Measurements from ENCODE around the gene PEAK3. TPM values are rescaled to one million over a fixed set of nuclear protein-coding genes. Genes with fewer than 3 reads are reported as not detected.

PEAK3 gene
- total and polyA plus RNA-seq, 9 of the 15 experiments (the other 6 are each of a cell fraction or from before 2014, with no cell fraction given), result 0.07 to 0.40 TPM; not detected in 7

- TF ChIP-seq ESRRA (IDR thresholded peaks at IDR 0.05; ENCODE audit: borderline replicate concordance, low read depth) (no peak), ZNF384 (IDR thresholded peaks at IDR 0.05; ENCODE audit: low read depth, low read length) (peak; percentile 71), MTF1 (CRISPR knock-in tag; IDR thresholded peaks at IDR 0.05; ENCODE audit: borderline replicate concordance) (no peak), RHOXF2B (CRISPR knock-in tag; conservative IDR thresholded peaks at IDR 0.05) (no peak), BCOR (IDR thresholded peaks at IDR 0.05) (0 out of 2 replicates have a peak, but pooled peaks have one; percentile 8), ZNF121 (CRISPR knock-in tag; conservative IDR thresholded peaks at IDR 0.05) (peak; percentile 99), PURB (CRISPR knock-in tag; IDR thresholded peaks at IDR 0.05; ENCODE audit: low read depth) (no peak), POLR2G (IDR thresholded peaks at IDR 0.05; ENCODE audit: low read depth, low read length) (no peak)
- TF ChIP-seq, protein P1, sequence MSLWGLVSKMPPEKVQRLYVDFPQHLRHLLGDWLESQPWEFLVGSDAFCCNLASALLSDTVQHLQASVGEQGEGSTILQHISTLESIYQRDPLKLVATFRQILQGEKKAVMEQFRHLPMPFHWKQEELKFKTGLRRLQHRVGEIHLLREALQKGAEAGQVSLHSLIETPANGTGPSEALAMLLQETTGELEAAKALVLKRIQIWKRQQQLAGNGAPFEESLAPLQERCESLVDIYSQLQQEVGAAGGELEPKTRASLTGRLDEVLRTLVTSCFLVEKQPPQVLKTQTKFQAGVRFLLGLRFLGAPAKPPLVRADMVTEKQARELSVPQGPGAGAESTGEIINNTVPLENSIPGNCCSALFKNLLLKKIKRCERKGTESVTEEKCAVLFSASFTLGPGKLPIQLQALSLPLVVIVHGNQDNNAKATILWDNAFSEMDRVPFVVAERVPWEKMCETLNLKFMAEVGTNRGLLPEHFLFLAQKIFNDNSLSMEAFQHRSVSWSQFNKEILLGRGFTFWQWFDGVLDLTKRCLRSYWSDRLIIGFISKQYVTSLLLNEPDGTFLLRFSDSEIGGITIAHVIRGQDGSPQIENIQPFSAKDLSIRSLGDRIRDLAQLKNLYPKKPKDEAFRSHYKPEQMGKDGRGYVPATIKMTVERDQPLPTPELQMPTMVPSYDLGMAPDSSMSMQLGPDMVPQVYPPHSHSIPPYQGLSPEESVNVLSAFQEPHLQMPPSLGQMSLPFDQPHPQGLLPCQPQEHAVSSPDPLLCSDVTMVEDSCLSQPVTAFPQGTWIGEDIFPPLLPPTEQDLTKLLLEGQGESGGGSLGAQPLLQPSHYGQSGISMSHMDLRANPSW (CRISPR knock-in tag; IDR thresholded peaks at IDR 0.05), result no peak
Measured at GRCh38 chr19:2283835-2284507, 2.0 kb upstream of the PEAK3 start (continued).
